HG03159 (cell line): ENCODE data around the gene PRKAG2.

Experiments
- ATAC-seq: cut with Tn5 transposase; IDR thresholded peaks from one replicate; pipeline ENCODE4 v1.9.1; 2021; ENCODE audit warnings: mild to moderate bottlenecking, moderate library complexity; ENCODE audit not compliant: unreplicated experiment

Gene PRKAG2

DNA sequence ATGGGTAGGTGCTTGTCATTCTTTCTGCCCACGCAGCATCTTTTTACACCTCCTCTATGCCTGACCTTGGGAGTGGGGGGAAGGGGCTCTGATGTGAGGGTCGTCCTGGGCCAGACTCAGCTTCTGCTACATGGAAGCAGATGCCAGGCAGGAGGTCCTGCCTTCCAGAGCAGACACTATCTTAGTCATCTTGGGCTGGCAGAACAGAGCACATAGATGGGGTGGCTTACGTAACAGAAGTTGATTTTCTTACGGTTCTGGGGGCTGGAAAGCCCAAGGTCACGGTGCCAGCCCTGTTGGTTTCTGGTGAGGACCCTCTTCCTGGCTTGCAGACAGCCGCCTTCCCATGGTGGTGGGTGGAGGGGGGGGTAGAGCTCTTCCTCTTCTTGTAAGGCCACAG is 159.0 kb downstream of the PRKAG2 start:
- no peak for ATAC-seq

DNA sequence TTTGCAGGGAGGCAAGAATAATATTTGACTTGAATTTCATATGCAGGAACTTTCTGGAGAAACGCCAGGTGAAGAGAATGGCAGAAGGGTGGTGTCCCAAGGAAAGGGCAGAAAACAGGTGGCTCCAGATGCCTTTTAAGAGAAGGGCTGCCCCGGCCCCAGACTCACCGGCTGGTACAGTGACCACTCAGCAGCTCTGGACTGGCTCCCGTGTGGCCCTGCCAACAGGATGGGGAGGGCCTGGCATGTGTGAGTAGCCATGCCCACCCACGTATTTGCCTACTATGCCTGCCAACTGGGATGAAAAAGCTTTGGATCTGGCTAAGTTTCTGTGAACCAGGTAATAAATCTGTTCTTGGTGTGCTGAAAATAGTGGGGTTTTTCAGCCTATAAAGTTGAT is 159.5 kb downstream of the PRKAG2 start:
- ATAC-seq, result no peak

GRCh38 chr7:151716323-151716722 is 160.6 kb downstream of the PRKAG2 start:
- ATAC-seq, result no peak

GRCh38 chr7:151715666-151716315 is 161.1 kb downstream of the PRKAG2 start:
- ATAC-seq, result no peak

DNA sequence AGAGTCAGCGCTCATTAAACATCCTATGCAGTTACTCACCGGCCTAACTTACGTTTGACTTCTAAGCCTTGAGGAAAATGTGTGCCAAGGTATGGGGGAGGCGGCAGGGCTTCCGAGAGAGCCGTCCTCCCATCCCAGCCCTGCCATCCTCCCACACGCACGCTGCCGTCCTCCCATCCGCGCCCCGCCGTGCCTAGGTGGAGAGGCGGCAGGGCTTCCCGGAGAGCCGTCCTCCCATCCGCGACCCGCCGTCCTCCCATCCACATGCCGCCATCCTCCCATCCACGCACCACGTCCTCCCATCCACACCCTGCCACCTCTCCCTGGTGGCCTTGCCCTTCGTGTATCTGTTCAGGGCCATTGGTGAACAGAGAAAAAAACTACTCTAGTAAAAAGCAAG is 162.7 kb downstream of the PRKAG2 start:
- no peak for ATAC-seq

DNA sequence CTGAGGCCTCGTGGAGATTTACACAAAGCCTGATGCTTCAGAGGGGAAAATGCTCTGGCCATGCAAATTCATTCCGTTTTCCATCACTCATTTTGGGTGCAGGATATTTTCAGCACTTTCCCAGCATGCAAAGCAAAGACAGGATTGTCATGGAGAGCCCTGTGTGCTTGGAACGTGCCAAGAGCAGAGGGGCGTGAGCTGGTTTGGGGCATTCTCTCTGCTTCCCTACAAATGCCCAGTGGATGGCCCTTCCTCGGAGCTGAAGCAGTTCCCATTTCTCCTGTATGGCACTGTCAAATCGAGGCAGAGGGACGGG is 164.1 kb downstream of the PRKAG2 start:
- no peak for ATAC-seq

- no peak for ATAC-seq
Measured at GRCh38 chr7:151711906-151712809, 164.8 kb downstream of the PRKAG2 start.

GRCh38 chr7:151711435-151711872 is 165.5 kb downstream of the PRKAG2 start:
- no peak for ATAC-seq

DNA sequence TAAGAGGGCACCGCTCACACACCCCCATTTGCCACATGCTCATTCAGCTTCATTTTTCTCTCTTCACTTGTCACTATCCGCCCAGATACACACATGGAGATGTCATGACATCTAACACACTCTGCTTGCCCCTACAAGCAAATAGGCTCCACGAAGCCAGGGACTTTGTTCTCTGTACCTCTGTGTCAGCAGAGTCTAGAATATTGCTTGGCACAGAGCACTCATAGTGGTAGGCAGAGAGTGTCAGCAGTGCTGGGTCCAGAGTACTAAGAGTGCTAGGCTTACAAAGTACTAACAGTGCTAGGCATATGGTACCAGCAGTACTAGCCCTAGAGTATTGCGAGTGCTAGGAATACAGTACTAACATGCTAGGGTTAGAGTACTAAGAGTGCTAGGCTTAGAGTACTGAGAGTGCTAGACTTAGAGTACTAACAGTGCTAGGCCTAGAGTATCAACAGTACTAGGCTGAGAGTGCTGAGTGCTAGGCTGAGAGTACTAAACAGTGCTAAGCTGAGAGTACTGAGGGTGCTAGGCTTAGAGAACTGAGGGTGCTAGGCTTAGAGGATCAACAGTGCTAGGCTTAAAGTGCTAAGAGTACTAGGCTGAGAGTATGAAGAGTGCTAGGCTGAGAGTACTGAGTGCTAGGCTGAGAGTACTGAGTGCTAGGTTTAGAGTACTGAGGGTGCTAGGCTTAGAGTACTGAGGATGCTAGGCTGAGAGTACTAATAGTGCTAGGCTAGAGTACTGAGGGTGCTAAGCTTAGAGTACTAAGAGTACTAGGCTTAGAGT is 166.1 kb downstream of the PRKAG2 start:
- ATAC-seq, result no peak

DNA sequence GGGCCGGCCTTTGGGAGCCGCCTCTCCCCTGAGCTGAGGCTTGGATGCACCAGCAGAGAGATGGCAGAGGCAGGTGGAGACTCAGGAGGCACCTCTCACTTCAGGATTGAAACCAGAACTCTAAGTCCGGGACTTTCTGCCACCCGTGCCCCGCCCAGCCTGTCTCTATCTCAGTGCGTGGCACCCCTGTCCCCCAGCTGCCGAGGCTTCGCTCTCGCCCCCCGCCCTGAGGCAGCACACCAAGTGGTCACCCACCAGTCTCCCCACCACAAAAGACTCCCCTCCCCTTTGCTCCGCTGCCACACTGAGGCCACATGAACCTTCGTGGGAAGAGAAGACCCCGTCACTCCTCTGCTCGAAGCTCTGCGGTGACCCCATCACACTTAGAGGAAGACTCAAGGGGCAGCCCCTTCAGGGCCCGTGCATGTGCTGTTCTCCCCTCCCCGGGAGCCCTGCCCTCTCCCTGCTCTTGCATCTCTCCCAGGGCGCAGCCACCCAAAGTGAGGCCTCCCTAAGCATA is 166.7 kb downstream of the PRKAG2 start:
- ATAC-seq, result no peak

DNA sequence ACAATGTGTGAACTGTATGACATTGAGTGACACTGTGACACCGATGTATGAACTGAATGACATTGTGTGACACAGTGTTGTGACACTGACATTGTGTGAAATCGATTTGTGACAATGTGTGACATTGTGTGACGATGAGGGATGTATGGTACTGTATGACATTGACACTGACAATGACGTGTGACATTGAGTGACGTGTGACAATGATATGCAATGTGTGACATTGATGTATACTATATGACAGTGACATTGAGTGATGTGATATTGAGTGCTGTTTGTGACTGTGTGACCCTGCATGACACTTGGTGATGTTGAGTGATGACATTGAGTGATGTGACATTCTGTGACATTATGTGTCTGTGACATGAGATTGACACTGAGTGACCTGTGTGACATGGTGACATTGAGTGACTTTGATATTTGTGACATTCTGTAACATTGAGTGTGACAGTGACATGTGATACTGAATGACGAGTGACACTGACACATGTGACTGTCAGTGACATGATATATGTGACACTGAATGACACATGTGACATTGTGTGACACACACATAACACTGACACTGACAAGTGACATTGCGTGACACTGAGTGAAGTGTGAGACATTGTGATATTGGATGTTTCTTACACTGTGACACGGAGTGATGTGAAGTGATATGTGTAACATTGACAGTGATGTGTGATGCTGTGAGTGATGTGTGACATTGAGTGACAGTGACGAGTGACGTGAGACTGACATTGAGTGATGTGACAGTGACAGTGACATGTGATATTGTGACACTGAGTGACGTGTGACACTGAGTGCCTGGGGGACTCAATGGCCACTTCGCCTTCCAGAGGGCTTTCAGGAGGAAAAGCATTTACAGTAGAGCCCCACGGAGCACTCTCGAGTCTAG is 167.5 kb downstream of the PRKAG2 start:
- no peak for ATAC-seq

DNA sequence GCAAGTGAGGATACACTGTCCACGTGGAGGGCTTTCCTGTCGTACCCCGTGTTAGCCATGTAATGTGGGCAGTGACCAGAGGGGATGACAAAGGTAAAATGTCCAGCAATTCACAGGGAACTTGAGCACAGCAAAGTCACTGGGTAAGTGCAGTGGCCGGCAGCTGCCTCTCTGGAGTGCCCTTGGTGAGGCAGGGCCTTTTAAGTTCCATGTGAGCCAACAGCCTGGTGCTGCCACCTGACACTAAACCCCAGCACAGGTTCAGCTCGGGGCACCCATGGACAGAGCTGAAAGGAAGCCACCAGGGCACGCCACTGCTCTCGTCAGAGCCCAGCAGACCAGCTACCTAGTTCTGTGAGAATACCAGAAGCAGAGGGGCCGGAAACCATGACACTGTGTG is 168.3 kb downstream of the PRKAG2 start:
- no peak for ATAC-seq

GRCh38 chr7:151707757-151708156 is 169.2 kb downstream of the PRKAG2 start:
- ATAC-seq, result no peak

GRCh38 chr7:151707105-151707469 is 169.8 kb downstream of the PRKAG2 start:
- ATAC-seq, result no peak

- no peak for ATAC-seq
Measured at GRCh38 chr7:151706277-151707104, 170.4 kb downstream of the PRKAG2 start.

DNA sequence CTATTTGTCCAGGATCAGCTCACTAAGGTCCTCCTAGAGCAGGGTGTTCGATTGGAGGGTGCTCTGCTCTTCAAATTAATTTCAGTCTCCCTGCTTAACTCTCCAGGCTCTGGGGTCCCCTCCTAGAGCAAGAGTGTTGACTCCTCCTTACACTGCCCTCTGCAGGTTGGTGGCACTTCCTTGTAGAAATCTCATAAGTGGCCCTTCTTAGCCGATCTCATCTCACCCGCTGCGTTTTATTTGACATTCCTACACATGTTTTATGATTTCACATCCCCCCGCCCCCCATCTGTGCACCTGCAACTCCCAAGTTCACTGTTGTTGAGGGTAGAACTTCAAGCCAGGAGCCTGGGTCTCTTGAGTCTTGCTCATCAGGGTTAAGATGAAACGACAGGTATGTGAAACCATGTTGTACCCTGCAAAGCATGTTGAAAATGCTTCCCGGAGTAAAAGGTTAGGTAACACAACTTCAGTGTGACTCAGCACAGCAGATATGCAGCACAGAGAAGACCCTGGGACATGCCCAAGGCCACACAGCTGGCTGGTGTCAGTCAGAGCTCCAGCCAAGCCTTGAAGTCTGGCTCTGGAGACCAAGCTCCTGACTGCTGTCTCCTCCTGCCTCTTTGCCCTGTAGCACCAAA is 171.2 kb downstream of the PRKAG2 start:
- ATAC-seq, result no peak

DNA sequence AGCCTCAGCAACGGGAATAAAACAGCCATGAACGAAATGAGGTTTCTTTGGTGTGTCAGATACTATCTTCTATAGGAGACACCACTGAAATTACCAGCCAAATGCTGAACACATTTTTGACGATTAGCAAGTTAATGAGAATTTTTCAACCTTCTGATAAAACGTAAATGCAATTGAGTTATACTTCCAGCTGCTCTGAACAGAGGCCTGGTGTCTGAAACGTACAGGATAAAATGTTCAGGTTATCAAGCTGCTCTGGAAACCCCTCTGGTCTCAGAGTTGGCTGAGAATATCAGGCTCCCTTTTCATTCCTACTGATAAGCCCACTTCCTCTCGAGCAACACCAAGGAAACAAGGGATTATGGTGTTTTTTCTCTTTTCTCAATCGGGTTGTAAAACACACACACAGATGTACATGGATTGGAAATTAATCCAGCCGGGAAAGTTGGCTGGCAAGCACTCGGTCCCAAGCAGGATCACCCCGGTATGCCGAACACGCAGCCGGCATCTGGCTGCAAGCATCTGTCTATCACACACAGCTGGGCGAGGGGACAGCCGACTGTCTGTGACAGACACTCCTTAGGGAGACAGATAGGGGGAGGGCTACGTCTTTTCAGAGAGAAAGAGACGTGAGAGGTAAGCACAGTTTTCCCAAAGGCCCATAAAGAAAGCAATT is 171.8 kb downstream of the PRKAG2 start:
- ATAC-seq, result no peak

DNA sequence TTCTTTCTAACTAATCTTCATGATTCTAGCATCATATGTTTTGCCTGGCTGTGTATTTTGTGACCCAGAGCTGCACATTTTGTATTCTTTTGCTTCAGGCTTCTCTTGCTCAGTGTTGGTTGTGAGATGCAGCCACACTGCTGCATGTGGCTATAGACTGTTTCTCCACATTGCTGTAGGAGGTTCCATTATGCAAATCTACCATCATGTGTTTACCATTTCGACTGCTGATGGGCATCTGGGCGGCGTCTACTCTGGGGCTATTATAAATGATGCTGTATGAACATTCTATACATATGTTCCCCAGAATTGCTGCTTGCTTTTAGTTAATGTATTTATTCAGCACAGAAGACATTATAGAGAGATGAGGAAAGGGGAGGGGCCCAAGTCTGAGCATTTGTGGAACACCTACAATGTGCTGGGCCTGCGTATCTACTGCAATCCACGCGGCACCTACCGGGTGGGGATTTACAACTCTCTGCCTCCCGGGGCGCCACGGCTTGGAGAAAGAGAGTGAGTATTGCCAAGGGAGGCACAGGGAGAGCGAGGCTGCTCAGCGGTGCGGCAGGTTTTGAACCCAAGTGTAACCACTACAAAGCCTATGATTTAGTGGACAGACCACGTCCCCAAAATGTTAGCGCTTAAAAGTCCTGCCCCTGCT is 172.5 kb downstream of the PRKAG2 start:
- ATAC-seq, result no peak
